ENCODE results near the gene PLCXD3.

GRCh38 chr5:41425736-41426135 is 84.7 kb downstream of the PLCXD3 start:
- TF ChIP-seq ZNF219 (CRISPR knock-in tag; IDR thresholded peaks at IDR 0.05; ENCODE audit: borderline replicate concordance) (no peak), ZNF138 (CRISPR knock-in tag; conservative IDR thresholded peaks at IDR 0.05) (no peak), CTCF (IDR thresholded peaks at IDR 0.05) (no peak), TEAD4 (CRISPR knock-in tag; IDR thresholded peaks at IDR 0.05) (no peak), CREB1 (CRISPR knock-in tag; IDR thresholded peaks at IDR 0.05) (no peak), NFYB (CRISPR knock-in tag; conservative IDR thresholded peaks at IDR 0.05; ENCODE audit: low read depth) (no peak), ZNF416 (CRISPR knock-in tag; IDR thresholded peaks at IDR 0.05) (no peak)
- TF ChIP-seq, protein P1, sequence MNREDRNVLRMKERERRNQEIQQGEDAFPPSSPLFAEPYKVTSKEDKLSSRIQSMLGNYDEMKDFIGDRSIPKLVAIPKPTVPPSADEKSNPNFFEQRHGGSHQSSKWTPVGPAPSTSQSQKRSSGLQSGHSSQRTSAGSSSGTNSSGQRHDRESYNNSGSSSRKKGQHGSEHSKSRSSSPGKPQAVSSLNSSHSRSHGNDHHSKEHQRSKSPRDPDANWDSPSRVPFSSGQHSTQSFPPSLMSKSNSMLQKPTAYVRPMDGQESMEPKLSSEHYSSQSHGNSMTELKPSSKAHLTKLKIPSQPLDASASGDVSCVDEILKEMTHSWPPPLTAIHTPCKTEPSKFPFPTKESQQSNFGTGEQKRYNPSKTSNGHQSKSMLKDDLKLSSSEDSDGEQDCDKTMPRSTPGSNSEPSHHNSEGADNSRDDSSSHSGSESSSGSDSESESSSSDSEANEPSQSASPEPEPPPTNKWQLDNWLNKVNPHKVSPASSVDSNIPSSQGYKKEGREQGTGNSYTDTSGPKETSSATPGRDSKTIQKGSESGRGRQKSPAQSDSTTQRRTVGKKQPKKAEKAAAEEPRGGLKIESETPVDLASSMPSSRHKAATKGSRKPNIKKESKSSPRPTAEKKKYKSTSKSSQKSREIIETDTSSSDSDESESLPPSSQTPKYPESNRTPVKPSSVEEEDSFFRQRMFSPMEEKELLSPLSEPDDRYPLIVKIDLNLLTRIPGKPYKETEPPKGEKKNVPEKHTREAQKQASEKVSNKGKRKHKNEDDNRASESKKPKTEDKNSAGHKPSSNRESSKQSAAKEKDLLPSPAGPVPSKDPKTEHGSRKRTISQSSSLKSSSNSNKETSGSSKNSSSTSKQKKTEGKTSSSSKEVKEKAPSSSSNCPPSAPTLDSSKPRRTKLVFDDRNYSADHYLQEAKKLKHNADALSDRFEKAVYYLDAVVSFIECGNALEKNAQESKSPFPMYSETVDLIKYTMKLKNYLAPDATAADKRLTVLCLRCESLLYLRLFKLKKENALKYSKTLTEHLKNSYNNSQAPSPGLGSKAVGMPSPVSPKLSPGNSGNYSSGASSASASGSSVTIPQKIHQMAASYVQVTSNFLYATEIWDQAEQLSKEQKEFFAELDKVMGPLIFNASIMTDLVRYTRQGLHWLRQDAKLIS (CRISPR knock-in tag; IDR thresholded peaks at IDR 0.05; ENCODE audit: borderline replicate concordance) = no peak
- TF ChIP-seq, protein P2, sequence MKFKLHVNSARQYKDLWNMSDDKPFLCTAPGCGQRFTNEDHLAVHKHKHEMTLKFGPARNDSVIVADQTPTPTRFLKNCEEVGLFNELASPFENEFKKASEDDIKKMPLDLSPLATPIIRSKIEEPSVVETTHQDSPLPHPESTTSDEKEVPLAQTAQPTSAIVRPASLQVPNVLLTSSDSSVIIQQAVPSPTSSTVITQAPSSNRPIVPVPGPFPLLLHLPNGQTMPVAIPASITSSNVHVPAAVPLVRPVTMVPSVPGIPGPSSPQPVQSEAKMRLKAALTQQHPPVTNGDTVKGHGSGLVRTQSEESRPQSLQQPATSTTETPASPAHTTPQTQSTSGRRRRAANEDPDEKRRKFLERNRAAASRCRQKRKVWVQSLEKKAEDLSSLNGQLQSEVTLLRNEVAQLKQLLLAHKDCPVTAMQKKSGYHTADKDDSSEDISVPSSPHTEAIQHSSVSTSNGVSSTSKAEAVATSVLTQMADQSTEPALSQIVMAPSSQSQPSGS (CRISPR knock-in tag; IDR thresholded peaks at IDR 0.05; ENCODE audit: borderline replicate concordance, low read depth) = no peak

Data from WTC11 (cell line).